HG03108 (cell line): ENCODE measurements around the gene PLIN1.

ENCODE experiments used
- ATAC-seq: cut with Tn5 transposase; IDR thresholded peaks from one replicate; pipeline ENCODE4 v1.9.1; 2021; ENCODE audit warnings: moderate library complexity; ENCODE audit not compliant: unreplicated experiment

The PLIN1 gene

DNA sequence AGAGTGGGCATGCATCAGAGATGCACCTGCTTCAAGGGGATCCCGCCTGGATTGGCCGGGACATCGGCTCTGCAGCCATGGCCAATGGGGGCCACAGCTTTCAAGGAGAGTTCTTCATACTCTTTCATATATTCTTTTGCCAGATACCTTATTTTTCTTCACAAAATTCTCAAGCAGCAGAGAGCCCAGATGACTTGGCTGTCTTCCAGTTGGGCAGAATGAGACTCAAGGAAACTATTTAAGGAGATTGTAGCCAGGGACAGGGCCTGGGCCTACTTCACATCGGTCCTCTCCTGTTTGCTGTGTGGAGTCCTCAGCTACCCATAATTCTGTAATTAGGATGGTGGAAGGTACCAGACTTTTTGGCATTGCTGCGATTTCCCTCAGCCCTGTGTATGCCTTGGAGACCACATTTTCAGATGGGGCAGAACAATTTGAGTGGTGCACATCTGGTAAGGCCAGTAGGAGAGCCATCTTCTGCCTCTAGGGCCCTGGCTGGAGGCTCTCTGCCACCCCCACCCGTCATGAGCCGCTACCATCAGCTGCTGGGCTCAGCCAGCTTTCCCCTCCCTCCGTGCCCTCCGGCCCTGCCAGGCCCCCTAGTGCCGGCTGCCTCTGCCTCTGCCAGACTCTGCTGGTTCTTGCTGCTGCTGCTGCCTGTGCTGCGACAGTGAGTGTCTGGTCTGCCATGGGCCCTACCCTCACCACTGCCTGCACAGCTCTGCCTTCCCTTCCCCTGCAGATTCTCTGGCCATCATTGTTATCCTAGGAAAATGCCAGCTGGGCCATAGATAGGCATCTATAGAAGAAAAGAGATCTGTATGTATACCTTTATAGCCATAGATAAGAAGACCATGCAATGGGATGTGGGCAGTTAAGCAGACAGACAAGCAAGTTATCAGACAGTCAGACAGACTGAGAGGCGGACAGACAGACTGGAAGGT lies 6.7 kb downstream of the PLIN1 start:
- no peak for ATAC-seq

- no peak for ATAC-seq
These were observed 7.5 kb downstream of the PLIN1 start for GRCh38 chr15:89671687-89672086.

DNA sequence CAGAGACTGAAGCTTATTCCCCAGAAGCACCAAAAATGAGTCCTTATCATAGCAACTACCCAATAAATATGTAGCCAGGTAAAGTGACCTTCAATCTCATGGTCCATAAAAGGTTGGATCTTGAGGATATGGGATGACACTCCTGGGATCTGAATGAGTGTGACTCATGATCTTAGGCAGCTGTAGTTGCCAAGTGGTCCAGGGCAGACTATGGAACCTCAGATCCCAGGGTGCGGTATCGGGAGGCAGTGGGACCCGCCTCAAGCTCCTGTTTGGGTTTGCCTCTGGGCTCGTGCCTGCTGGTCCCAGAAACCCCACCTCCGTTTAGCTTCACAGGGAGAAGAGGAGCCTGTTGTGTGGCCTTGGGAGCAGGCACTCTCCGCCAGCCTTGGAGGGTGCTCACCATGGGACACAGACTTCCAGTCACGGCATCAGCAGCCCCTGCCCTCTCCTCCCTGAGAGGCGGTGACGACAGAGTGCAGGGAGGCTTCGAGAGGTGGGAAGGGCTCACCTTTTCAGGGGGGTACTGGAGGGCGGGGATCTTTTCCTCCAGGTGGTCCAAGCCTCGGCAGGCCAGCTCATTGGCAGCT lies 8.1 kb downstream of the PLIN1 start:
- no peak for ATAC-seq

DNA sequence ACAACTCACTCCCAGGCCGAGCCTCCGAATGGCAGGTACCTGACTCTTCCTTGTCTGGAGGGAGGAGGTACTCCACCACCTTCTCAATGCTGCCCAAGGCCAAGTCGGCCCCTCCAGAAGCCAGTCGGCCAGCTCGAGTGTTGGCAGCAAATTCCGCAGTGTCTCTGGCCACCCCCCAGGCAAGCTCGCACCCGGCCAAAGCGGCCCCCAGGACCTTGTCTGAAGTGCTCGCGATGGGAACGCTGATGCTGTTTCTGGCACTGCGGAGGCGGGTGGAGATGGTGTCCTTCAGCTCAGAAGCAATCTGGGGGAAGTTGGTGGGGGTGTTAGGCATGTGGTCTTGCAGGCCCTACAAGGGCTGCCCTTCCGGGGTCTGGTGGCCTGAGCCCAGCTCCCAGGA lies 9.2 kb downstream of the PLIN1 start:
- no peak for ATAC-seq

GRCh38 chr15:89669309-89669865 lies 9.8 kb downstream of the PLIN1 start:
- no peak for ATAC-seq

DNA sequence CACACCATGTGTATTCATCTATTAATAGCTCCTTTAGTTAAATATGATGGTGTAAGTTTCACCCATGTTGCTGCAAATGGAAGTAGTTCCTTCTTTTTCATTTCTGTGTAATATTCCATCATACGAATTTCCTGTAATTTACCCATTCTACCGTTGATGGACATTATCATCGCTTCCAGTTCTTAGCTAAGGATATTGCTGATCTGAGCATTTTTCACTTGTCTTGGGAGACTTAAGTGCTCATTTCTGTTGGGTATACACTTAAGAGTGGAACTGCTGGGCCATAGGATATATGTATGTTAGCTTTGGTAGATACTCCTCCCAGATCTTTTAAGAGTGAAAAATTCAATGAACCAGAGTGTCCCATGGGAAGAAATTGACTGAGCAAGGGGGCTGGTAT lies 11.0 kb downstream of the PLIN1 start:
- ATAC-seq: no peak

GRCh38 chr15:89667706-89667960 lies 11.5 kb downstream of the PLIN1 start:
- ATAC-seq: no peak

GRCh38 chr15:89666858-89667705 lies 12.1 kb downstream of the PLIN1 start:
- no peak for ATAC-seq

- ATAC-seq: no peak
These were observed 12.8 kb downstream of the PLIN1 start for GRCh38 chr15:89666184-89666857.

DNA sequence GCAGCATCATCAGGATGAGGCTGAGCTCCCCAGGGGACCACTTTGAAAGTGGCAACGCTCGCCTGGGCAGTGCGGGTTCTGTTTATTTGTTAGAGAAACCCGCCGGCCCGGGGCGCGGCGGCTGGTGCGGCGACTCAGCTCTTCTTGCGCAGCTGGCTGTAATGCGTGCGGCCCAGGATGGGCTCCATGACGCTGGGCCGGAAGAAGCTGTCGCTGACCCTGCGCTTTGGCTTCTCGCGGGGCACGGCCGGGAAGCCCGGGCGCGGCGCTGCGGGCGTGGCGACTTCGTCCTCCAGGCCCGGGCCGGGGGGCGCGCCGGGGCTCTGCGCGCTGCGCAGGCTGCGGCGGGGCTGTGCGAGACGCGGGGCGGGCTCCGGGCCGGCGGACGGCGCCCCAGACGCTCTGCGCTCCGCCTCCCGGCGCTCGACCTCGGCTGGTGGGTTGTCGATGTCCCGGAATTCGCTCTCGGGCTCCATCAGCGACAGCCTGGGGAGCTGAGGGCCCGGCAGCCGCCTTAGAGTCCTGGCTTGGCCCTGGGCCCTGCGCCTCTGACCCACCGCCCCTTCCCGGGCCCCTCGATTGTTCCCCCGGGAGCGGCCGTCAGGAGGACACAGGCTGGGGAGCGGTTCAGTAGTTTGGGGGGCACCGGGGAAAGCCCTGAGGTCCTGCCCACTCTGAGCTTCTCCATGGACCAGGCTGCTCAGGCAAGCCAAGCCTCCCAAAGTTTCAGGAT lies 13.6 kb downstream of the PLIN1 start:
- no peak for ATAC-seq

- ATAC-seq: no peak
These were observed 14.5 kb downstream of the PLIN1 start for GRCh38 chr15:89664441-89665350.

GRCh38 chr15:89662893-89663626 lies 16.1 kb downstream of the PLIN1 start:
- no peak for ATAC-seq

- no peak for ATAC-seq
These were observed 18.6 kb downstream of the PLIN1 start for GRCh38 chr15:89660556-89660955.

DNA sequence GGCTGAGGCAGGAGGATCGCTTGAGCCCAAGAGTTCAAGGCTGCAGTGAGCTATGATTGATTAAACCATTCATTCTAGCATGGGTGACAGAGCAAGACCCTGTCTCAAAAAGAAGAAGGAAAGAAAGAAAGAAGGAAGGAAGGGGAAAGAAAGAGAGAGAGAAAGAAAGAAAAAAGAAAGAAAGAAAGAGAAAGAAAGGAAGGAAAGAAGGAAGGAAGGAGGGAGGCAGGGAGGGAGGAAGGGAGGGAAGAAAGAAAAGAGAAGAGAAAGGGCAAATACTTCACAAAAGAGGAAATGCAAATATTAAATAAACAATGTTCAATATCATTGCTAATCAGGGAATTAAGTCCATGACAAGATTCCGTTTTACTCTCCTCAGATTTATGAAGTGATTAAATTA lies 19.9 kb downstream of the PLIN1 start:
- no peak for ATAC-seq

GRCh38 chr15:89657686-89658200 lies 21.4 kb downstream of the PLIN1 start:
- no peak for ATAC-seq

DNA sequence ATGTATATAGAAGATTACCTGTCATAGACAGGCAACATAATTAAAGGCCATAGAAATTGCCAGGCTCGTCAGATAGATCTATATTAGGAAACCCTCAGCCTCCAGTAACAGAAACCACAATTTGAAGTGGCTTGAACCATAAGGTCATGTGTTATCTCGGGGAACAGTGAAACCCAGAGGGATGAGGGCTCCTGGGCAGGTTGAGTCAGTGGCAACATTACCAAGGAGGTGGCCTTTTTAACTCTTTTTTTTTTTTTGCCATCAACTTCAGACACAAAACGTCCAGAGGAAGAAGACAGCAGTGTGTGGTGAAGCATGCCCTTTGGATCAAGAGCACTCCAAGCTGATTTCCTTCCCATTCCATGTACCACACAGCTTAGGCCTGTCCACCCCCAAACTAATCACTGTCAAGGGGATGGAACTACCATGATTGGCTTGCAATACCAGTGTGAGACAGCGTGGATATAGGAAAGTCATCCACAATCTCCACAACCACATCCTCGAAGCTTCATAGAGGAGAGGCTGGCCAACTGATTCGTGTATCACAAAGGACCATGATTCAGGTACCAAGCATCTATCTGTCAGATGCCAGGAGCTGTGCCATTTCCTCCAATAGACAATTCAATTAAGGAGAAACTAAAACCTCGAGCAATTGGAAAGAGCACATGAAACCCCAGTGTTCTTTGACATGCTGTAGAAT lies 22.9 kb downstream of the PLIN1 start:
- ATAC-seq: no peak
